NCI-H1105 (cell line): Measurements from ENCODE around the gene ITM2C.

ENCODE experiments used
- DNase-seq: peaks from one replicate; lab custom pipeline; 2025; lab: John Stamatoyannopoulos, UW

ITM2C gene

DNA sequence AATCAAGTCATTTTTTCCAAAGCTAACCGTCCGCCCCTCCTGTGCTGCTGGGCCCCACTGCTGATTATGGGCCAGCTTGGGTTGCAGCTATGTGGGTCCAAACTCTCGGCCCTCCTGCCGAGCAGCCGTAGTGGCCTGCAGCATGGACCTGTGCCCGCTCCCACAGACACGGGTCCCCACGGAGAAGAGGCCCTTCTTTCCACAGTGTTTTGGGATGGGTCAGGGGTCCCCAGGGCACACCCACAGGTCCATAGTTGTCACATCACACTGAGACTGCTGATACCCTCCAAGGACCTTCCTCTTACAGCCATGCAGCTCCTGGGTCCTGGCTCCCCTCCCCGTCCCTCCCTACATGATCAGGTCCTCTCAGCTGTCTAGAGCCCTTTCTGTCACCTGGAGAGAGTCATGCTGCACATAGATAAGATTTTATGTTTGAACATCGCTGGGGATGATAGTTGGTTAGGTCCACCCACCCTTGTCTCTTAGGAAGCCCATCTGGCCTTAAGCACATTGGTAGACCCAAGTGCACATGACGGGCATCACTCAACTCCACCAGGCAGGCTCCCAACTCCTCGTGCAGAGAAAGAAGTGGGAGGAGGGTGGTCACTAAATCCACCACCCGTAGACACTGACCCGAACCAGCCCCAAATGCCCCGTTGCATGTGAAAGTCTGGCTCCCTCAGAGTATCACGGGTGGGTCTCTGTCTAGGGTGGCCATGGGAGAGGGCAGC is 42.8 kb downstream of the ITM2C start:
- DNase-seq, result no peak

DNA sequence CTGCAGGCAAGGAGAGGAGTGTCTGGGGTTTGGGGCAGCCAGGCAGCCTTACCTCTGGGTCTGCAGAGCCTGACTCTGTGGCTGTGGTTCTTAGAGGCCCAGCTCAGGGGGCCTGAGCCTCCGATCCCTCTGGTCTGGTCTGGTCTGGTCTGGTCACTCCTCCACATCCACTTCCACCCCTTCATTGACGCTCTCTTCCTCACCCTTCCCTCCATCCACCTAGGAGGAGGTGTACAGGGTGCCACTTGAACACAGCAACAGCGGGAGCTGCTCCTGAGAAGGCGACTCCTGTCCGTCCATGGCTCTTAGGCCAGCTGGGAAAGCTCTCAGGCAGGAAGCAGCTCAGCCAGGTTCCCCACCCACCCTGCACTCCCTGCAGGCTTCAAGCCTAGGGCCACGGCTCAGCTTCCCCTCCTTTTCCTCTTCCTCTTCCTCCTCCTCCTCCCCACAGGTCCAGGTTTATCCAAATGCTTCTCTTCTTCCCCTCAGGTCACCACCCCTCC is 43.4 kb downstream of the ITM2C start:
- DNase-seq, result no peak

DNA sequence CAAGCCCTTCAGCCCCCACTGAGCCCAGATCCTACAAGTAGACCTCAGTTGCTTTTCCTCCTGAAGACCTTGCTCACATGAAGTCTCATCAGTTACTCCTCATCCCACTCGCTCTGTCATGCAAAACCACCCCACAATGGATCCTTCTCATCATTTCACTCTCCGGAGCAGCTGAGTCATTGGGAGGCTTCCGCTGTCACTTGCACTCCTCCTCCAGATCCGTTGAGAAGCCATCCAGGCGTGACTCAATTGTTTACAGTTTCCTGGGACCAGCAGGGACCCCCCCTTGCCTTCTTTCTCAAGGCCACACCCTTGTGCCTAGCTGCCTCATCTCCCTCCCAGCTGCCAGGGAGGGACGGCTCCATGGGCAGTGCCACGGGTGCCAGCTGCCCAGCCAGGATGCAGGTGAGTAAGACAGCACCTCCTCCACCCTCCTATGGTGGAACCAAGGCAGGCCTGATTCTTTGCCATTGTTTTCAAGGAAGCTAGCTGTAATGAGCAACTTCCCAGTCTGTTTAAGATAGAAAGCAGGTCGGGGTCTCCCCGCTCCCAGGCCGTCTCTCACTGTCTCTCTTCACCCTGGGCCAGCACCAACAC is 44.0 kb downstream of the ITM2C start:
- no peak for DNase-seq

DNA sequence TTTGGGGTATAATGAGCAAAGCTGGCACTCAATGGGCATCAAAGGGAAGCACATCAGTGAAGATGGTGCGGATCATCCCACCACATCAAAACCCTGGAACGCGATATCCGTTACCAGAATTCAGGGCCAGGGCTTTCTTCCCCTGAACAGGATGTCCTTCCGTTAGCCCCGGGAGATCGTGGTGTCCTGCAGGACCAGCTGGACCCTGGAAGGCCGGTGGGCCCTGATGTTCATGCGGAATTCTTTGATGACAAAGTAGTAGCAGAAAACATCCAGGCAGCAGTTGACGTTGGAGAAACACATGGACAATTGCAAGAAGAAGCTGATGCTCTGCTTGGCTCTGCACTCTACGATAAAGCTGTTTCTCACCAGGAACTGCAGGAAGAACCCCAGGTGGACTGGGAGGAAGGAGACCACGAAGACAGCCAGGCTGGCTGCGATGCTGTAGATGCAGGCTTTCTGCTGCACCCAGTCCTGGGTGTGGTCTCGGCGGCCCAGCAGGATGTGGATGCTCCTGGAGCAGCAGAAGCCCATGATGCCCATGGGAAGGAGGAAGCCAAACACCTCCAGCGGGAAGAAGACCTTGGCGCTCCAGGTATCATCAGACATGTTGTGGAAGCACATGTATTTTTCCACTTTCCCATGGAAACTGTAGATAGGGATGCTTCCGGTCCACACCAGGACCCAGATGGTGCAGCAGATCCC is 45.3 kb downstream of the ITM2C start:
- no peak for DNase-seq

DNA sequence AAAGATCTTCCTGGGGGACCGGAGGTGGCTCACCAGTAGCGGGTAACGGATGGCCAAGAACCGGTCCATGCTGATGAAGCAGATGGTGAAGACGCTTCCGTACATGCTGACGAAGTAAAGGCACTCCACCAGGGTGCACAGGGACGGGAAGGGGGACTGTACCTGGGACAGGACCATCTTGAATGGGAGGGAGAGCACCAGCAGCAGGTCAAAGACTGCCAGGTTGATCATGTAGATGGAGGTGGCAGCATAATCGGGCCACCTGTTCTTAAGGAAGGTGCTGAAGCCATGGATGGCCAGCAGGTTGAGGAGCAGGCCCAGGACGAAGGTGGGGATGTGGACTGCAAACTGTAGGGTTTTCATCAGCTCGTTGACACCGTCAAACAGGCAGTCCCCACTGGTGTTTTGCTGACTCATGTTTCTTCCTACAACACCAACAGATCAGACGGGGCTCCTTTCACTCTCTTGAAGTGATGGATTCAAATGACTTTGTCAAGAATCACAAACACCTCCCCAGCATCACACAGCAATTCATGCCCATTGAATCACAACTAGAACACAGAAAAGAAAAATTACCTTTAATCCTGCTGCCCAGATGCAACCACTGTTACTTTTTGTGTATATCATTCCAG is 45.9 kb downstream of the ITM2C start:
- no peak for DNase-seq

DNA sequence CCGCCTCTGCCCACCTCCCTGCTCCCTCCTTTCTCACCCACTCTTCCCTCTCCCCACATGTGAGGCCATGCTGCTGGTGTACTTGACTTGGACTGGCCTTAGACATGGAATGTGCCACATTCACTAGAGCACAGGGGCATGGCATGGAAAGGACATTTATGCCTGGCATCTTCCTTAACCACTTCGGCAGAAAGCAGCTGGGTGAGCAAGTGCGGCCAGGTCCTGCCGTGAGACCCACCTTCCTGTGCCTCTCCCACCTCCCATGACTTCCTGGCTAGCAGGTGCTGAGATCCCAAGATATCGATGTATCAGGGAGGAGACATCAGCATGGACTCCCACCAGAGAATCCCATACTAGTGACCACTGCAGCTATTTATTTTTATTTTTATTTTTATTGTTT is 47.3 kb downstream of the ITM2C start:
- no peak for DNase-seq

DNA sequence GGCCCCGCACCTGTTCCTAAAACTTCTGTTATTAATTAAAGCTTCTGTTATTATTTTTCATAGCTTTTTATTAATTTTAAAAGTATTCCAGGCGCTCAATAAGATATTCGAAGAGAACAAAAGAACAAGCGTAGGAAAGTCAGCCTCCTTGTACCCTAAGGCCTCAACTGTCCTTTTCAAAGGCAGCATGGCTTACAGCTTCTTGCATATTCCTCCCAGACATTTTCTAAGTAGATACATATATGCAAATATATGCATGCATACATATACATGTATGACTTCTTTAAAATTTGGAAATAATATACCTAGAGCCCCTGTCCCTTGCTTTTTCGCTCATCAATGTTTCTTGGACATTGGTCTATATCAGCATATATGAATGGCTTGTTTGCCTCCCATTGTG is 48.0 kb downstream of the ITM2C start:
- no peak for DNase-seq

DNA sequence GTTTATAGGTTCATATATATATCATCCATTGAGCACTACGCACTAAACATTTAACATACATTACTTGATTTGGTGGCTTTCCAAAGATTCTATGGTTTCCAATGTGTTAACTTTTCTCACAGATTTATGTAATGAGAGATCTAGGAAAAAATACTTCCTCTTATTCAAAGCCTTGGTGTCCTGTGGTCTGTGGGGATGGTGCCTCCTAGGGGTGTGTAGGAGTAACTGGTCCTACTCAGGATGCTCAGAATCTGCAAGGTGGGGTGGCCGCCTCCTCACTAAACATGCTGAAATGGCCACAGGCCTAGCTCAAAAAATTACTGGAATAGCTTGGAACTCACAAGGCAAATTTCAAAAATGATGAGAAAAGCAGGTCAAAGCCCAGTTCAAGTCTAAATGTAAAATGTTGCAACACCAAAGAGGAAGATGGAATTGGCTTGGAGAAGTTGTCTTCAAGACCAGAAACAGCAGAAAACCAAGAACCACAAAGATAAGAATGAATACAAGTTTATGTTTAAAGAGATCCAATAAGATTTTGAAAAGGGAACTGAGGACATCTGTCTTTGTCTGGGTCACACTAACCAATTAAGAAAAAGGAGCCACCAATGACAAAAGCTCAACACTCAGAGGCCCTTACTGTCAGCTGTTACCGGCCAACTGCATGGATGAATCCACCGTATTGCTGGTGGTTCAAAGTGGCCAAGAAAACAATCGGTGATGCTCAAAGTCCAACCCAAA is 48.8 kb downstream of the ITM2C start:
- DNase-seq, result no peak

DNA sequence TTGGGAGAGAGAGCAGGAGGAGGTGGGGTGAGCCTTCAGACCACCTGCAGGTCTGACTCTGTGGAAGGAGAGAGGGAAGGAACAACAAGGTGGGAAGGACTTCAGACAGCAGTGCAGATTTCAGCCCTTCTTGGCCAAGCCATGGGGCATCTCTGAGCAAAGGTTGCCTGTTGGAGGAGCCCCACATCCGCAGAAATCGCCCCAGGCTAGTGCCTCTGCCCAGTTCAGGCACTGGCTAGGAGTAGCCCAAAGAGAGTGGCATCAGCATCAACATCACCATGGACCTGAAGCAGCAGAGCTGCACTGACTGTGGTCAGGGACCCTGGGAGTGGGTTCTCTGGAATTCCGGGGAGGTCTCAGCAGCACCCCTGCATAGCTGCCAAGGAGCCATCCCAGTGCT is 50.1 kb downstream of the ITM2C start:
- no peak for DNase-seq

DNA sequence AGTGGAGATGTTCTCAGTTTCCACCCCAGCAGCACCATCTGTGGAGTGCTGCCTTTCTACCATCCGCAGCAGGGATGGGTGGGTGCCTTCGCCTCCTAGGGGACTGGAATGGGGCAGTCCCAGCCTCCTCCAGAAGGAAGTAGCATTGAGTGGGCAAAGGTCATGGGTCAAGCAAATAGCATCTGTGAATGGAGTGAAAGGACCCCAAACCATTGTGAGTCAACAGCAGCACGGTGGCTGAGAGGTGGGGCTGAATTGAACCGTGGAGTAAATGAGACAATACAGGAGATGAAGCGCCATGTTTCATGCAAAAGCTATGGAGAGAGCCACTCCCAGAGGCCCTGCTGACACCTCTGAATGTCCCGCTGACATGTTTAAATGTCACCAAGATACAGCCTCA is 50.6 kb downstream of the ITM2C start:
- no peak for DNase-seq

DNA sequence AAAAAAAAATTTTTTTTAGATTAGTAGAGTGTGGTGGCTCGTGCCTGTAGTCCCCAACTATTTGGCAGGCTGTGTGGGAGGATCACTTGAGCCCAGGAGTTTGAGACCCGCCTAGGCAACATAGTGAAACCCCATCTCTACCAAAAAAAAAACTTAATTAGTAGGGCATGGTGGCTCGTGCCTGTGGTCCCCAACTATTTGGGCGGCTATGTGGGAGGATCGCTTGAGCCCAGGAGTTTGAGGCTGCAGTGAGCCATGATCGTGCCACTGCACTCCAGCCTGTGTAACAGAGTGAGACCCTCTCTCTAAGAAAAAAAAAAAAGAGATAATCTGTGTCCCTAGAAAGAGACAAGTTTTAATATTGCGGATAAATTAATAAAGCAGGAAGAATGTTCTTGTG is 51.5 kb downstream of the ITM2C start:
- DNase-seq, result no peak

DNA sequence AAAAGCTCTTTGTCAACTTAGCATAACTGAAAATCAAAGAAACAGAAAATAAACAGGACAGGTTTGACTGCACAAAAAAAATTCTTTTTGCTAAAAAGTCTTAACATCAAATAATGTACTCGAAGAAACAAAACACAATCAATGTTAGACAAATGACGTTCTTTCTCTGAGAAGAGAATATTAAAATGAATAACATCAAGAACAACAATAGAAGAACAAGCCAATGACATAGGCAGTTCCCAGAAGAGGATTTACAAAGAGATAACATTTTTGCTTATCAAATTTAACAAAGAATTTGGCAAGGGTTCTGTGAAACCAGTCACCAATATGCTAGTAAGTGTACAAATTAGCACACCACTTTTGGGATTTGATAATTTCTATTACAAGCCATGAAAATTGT is 54.5 kb downstream of the ITM2C start:
- DNase-seq, result no peak

DNA sequence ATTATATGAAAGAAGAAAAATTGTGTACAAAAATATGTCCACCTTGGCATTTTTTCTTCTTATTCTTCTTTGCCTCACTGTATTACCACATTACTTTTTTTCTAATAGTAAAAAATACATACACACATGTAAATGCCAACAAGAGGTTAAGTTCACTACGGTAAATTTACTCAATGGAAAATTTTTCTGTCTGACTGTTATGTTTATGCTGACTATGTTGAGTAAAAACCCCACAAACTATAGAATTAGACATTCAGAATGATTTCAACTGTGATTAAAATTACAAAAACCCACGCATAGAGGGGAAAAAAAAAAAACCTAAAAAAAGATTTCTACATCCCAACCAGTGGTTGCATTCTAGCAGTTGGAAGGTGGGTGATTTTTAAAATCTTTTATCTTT is 54.9 kb downstream of the ITM2C start:
- no peak for DNase-seq

DNA sequence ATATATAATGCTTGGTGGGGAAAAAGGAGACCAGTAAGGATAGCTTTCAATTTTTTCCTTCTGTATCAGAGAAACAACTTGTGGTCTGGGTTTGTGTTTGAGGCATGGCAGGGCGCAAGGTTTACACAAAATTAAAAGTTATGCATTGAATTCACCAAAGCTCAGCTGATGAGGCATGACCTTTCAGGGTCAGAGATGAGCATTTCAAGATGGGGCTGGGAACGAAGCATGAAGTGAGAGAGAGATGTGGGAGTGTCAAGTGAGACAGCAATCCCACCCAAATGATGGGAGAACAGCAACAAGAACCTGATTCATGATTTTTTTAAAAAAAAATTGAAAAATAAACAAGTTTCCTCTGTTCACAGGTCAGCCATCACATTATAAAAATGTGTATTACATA is 55.4 kb downstream of the ITM2C start:
- no peak for DNase-seq

DNA sequence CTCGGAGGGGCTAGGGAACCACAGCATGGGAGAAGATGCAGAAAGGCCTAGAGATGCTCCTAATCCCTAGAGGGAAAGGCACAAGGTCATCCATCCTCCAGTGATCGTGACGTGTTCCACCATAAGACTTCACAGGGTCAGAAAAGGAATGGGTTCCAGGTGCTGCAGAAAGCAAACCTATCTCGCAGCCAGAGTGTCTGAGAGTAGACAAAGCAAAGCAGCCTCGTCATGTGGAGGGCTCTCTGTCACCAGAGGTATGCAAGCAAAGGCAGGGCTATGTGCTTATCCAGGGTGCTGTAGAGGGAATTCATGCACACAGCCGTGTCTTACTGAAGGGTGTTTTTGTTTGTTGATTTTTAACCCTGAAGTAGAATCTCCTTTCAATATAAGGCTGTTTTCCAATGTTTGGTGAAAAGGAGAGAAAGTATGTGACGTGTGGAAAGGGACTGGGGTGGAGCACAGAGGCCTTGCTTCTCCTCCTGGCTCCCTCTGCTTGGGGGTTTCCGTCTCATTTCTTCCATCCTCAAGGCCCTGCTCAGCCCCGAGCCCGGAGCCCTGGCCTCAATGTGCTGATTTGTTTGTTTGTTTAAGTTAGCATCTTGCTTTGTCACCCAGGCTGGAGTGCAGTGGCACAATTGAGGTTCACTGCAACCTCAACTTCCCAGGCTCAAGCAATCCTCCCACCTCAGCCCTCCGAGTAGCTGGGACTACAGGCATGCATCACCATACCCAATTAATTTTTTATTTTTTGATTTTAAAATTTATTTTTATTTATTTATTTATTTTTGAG is 57.3 kb downstream of the ITM2C start:
- no peak for DNase-seq

DNA sequence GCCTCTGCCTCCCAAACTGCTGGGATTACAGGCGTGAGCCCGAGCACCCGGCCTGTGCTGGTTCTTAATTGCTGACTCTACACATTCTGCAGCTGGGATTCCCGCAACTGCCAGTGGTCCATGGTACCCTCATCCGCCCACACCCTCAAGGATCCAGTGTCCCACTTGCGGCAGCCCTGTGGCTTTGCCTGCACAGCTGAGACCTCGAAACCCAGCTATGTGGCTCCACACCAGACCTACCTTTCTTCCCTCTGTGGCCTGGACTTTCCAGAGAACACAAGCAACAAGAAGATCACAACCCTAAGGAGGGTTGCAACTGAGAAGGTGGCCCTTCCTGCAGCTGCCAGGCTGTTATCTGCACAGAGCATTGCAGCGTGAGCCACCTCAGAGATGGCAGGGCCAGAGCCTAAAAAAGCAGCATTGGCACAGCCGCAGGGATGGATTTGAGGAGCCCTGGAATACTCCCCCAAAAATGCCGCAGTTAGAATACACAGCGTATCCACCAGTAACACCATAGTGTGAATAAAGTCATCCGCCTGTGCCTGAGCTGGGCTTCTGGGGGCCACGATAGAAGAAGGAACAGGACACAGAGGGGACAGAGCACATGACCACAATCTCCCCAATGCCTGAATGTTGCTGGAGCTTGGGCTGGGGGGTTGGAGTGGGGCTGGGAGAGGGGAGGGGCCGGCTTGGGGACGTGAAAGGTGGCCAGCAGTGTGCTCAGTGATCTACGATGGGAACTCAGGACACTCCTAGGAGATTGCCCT is 58.4 kb downstream of the ITM2C start:
- no peak for DNase-seq

DNA sequence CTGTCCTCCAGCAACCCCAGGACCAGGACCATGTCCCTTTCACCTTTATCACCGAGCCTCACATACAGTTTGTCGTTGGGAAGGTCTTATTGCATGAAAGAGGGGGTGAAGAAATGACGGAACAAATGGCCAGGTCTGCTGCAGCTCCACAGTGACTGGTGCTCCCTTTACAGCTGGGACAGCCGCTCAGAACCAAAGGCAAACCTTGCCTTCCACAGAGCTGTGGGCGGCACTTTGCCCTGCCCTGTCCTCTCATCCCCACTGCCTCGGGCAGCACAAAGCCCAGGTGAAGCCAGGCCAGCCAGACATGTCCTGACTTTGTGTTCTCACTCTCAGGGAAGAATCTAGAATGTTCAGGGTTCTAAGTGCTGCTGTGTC is 59.3 kb downstream of the ITM2C start:
- no peak for DNase-seq

DNA sequence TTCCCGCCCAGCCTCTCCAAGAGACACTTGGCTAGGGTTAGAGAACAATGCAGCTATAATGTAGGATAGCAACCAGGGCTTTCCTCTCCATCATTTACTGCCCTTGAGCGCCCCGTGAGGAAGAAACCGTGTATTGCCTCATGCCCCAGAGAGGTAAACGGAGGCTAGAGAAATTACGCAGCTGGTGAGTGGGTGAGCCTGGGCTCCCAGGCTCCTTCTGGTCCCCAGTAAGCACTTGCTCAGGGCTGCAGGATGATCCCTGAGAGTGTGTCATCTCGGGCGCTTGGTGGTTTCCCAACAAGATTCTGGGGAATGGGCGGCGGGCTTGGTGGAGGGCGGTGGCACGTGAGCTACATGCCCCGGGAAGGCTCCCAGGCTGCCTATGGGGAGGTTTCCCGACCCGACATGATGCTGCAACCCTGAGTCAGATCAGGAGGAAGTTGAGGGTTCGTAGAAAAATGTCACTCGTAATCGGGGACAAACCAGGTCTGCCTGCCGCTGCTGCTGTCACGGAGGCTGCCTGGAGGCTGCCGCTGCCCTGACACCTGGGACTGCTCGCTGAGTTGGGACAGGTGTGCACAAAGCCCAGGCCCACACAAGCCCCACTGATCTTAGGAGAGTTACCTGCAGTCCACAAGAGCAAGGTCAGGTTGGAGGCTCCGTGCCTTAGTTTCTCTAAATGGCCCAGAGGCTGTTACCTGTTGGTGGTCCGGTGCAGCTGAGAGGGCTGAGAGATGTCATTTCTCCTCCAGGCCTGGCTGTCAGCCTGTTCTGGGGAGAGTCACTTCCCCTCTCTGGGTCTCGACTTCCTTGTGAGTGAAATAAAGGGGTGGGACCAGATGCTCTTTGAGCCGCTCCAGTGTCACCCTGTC is 60.0 kb downstream of the ITM2C start, which contains the start of gene GPR55:
Gene GPR55 (minus strand): TSS at position 773 of the 872 bp plus-strand sequence. CDS start 14,280 bp downstream, outside the sequence.
- no peak for DNase-seq

DNA sequence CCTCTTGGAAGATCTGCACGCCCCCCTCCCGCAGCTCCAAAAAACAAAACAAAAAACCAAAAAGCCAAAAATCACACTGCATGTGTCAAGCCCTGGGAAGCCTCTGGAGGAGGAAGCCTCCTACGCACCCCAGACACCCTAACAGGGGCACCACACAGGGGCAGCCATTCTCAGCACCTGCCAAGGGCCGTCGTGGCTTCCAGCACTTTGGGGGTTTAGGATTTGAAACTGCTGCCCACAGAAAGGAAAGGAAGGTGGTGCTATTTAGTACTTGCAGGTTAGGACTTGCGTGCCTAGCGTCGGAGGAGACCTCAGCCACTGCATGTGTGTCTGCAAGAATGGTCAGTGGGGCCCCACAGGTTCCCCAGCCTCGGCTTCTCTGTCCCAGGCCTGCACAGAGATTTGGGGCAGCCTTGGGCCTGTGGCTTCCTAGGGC is 60.7 kb downstream of the ITM2C start:
- DNase-seq, result no peak
